IPS DF 6.9 (cell line): Measurements from ENCODE around the gene HHIPL1.

Source experiments
- DNase-seq: peaks from one replicate; pipeline ENCODE4 v3.0.0-alpha.2; 2013; ENCODE audit warnings: low read depth, low spot score
- H3K27ac ChIP-seq: one replicate; pipeline ENCODE4 v1.5.1; 2013; ENCODE audit warnings: low read length, control low read depth
- H3K27me3 ChIP-seq: 2 replicates; pipeline ENCODE4 v1.6.1; 2013; ENCODE audit warnings: mild to moderate bottlenecking, low read length; ENCODE audit not compliant: control insufficient read depth, insufficient read depth
- H3K36me3 ChIP-seq: 2 replicates; pipeline ENCODE4 v1.6.1; 2013; ENCODE audit warnings: low read length; ENCODE audit not compliant: control insufficient read depth, insufficient read depth
- H3K4me1 ChIP-seq: 2 replicates; pipeline ENCODE4 v1.6.1; 2013; ENCODE audit warnings: low read length; ENCODE audit not compliant: control insufficient read depth, insufficient read depth
- H3K4me3 ChIP-seq: 2 replicates; pipeline ENCODE4 v1.5.1; 2013; ENCODE audit warnings: mild to moderate bottlenecking, low read length
- H3K9me3 ChIP-seq: 2 replicates; pipeline ENCODE4 v1.6.1; 2013; ENCODE audit warnings: low read length, inconsistent platforms; ENCODE audit not compliant: control insufficient read depth, insufficient read depth
- whole genome bisulfite sequencing: extraction: QIAGEN DNeasy Blood & Tissue Kit; methylation state at CpG from one replicate; pipeline ENCODE4 v1.1.7; 2013; ENCODE audit warnings: mixed read lengths, missing lambda C conversion rate; ENCODE audit not compliant: insufficient read length, insufficient coverage; 5-methylcytosine and 5-hydroxymethylcytosine counted together

The HHIPL1 gene

DNA sequence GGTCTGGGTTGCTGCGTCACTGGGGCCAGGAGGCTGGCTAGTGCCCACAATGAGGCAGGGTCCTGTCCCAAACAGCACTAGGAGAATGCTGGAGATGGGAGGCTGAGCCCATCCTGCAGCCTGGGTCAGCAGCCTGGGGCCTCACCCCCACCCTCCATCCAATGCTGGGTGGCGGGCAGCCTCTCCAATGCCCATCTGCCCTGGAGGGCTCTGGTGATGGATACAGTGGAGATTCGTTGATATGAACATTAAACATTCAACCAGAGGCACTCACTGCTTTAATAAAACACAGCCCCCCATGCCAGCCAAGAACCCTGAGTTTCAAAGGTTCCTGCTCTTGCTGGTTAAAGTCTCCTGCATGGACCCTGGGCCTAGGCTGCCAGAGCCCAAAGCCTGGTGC, 19.5 kb upstream of the HHIPL1 start:
- DNase-seq, result no peak
- Histone ChIP-seq H3K27ac (no peak overlapping the region), H3K4me3 (no peak overlapping the region), H3K36me3 (no peaks in the 10 kb centered on the region), H3K27me3 (no peaks in the 10 kb centered on the region), H3K4me1 (peaks cover 3% of the 10 kb centered on the region; the same call in 1 of the 2 replicates), H3K9me3 (no peaks in the 10 kb centered on the region)
- no CpG with 5 or more reads among the region's 3 CpGs for WGBS

DNA sequence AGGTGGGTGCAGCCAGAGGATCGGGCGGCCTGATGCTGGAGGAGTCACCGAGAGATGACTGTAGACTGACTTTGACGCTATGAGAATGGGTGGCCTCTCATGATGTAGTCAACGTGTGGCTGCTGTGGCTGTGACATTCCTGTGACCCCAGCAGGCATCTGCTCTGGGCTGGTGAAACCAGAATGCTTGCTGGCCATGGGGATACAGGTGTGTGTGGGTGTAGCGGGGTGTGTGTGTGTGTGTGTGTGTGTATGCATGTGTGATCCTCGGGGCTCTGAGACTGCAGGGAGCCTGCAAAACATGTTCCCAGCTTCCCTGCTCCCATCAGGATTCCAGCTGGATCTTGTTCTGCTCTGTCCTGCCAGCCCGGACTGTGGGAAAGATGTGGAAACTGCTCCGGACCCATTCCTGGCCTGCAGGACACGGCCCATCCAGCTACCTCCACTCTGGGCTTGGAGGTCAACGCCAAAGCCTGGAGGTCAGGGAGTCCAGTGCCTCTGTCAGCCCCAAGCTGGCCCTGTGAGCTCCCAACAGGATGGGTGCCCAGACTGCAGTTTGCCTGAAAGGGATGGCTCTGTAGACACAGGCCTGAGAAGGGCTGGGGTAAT, 18.8 kb upstream of the HHIPL1 start:
- H3K4me1 ChIP-seq, result peaks cover 3% of the 10 kb centered on the region; the same call in 1 of the 2 replicates
- no peaks in the 10 kb centered on the region for H3K27me3 ChIP-seq
- no CpG with 5 or more reads among the region's 11 CpGs for WGBS
- H3K27ac ChIP-seq, result no peak overlapping the region
- no peak for DNase-seq
- no peak overlapping the region for H3K4me3 ChIP-seq
- H3K9me3 ChIP-seq, result no peaks in the 10 kb centered on the region
- H3K36me3 ChIP-seq, result no peaks in the 10 kb centered on the region

DNA sequence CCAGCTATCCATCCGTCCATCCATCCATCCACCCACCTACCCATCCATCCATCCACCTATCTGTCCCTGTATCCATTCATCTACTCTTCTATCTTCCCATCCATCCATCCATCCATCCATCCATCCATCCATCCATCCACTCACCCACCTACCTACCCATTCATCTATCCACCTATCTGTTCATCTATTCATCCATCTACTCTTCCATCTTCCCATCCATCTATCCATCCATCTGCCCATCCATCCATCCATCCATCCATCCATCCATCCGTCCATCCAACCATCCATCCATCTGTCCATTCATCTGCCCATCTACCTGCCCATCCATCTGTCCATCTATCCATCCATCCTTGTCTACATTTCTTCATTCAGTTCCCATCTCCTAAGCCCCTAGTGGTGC, 17.8 kb upstream of the HHIPL1 start:
- Histone ChIP-seq H3K36me3 (no peaks in the 10 kb centered on the region), H3K4me1 (peaks cover 3% of the 10 kb centered on the region; the same call in 1 of the 2 replicates), H3K9me3 (no peaks in the 10 kb centered on the region), H3K27ac (no peak overlapping the region), H3K27me3 (no peaks in the 10 kb centered on the region), H3K4me3 (no peak overlapping the region)
- WGBS, result no CpG with 5 or more reads among the region's 2 CpGs
- no peak for DNase-seq

DNA sequence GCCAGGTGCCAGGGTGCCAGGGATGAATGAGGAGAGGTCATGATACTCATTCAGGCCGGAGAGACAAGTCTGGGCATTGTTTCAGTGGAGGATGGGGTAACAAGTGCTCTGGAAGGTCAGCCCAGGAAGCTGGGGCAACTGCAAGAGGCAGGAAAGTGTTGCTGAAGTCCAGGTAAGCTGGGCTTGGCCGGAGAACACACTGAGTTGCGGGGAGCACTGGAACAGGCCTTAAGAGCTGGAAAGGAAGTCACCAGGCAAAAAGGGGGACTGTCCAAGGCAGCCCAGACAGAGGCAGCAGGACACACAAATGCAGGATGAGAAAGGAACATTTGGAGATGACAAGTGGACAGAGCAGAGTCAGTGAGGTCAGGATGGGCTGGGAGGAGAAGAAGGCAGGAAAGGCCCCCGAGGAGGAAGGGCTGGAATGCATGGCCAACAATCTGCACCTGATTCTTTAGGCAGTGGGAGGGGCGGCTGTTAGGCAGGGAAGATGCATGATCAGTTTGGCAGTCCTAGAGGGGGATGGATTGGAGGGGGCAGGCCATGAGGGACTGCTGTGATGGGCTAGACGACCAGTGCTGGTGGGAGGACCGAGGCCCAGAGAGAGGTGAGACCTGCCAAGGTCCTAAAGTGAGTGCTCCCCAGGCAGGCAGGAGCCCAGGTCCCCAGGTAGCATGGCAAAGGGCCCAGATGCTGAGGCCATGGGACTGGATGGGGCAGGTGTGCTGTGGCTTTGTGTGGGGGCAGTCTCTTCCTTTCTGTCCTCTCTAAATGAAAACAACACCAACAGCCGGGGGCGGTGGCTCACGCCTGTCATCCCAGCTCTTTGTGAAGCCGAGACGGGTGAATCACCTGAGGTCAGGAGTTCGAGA, 17.2 kb upstream of the HHIPL1 start:
- H3K36me3 ChIP-seq, result no peaks in the 10 kb centered on the region
- no peak for DNase-seq
- H3K9me3 ChIP-seq, result no peaks in the 10 kb centered on the region
- no CpG with 5 or more reads among the region's 13 CpGs for WGBS
- no peak overlapping the region for H3K27ac ChIP-seq
- H3K4me3 ChIP-seq, result no peak overlapping the region
- H3K4me1 ChIP-seq, result peaks cover 3% of the 10 kb centered on the region; the same call in 1 of the 2 replicates
- H3K27me3 ChIP-seq, result no peaks in the 10 kb centered on the region

DNA sequence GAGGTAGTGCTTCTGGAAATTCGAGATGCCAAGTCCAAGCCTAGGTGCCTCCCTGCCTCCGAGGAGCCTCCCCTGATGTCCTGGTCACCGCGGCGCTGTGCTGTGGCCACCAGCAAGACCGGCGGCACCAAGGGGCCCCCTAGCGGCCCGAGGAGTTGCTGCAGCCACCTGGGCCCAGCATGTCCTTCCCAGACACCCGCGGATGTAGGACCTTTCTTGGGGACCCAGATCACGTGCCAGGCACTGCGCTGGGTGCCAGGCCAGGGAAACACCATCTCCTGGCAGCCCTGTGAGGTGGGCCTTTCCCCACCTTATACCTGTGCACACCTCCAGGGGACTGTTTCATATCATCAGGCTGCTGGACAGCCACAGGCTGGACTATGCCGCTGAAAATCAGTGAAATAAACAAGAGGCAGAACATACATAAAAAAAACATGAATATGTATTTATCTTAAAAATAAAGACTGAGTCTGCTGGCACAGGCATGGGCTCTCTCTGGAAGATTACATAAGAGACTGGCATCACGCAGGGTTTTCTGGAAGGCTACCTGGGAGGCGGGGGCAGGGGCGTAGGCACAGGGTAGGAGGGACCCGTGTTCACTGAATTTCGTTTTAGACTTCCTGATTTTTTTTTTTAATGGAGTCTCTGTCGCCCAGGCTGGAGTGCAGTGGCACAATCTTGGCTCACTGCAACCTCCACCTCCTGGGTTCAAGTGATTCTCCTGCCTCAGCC, 15.9 kb upstream of the HHIPL1 start:
- DNase-seq, result no peak
- H3K36me3 ChIP-seq, result no peaks in the 10 kb centered on the region
- H3K4me3 ChIP-seq, result no peak overlapping the region
- peaks cover 3% of the 10 kb centered on the region; the same call in 1 of the 2 replicates for H3K4me1 ChIP-seq
- H3K27me3 ChIP-seq, result no peaks in the 10 kb centered on the region
- WGBS, result no CpG with 5 or more reads among the region's 20 CpGs
- H3K9me3 ChIP-seq, result no peaks in the 10 kb centered on the region
- no peak overlapping the region for H3K27ac ChIP-seq

DNA sequence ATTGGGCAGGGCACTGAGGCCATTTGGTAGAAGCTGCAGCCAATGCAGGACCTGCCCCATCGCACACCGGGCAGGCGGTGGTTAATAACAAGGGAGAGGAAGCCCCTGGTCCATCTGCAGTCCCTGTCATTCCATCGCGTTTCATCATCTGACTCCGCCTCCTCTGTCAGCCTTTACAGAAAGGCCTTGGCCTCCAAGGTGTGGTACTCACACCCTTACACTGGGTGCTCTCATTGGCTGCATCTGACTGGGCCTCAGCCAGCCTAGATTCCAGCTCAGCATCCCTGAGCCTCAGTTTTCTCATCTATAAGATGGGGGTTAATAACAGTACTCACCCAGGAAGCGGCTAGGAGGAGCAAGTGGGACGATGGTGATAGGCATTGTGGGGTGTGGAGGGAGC, 14.7 kb upstream of the HHIPL1 start:
- no peak overlapping the region for H3K27ac ChIP-seq
- no peaks in the 10 kb centered on the region for H3K36me3 ChIP-seq
- no peak for DNase-seq
- H3K9me3 ChIP-seq, result no peaks in the 10 kb centered on the region
- no peaks in the 10 kb centered on the region for H3K27me3 ChIP-seq
- H3K4me1 ChIP-seq, result peaks cover 1% of the 10 kb centered on the region; the same call in 1 of the 2 replicates
- WGBS, result no CpG with 5 or more reads among the region's 8 CpGs
- H3K4me3 ChIP-seq, result no peak overlapping the region

DNA sequence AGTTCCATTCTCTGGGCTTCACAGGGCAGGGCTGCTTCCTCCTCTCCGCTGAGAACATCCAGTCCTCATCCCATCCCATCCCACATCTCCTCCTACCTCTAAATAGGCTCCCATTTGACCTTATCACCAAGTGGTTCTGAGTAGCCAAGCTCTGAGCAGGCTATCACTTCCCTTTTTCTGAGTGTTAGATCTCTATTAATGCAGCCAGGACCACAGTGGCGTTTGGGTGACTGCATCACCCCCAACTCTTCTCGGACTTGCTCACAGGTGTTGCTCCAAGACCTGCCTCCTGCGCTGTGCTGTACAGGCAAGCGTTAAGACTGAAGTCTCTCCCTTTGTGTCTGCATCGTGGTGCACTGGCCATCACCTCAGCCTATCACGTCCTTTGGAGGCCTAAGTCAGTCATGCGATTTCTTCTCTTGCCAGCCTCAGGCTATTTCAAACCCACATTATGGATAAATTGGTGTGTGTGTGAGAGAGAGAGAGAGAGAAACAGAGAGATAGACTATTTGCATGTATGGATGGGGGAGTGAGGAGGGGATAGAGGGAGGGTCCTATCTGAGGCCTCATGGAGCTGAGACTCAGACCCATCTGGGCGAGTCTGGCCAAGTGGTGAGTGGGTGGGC, 12.4 kb upstream of the HHIPL1 start:
- no peak overlapping the region for H3K27ac ChIP-seq
- H3K27me3 ChIP-seq, result no peaks in the 10 kb centered on the region
- no peak for DNase-seq
- no peaks in the 10 kb centered on the region for H3K9me3 ChIP-seq
- H3K4me1 ChIP-seq, result peaks cover 1% of the 10 kb centered on the region; the same call in 1 of the 2 replicates
- H3K36me3 ChIP-seq, result no peaks in the 10 kb centered on the region
- H3K4me3 ChIP-seq, result no peak overlapping the region
- WGBS, result no CpG with 5 or more reads among the region's 9 CpGs

DNA sequence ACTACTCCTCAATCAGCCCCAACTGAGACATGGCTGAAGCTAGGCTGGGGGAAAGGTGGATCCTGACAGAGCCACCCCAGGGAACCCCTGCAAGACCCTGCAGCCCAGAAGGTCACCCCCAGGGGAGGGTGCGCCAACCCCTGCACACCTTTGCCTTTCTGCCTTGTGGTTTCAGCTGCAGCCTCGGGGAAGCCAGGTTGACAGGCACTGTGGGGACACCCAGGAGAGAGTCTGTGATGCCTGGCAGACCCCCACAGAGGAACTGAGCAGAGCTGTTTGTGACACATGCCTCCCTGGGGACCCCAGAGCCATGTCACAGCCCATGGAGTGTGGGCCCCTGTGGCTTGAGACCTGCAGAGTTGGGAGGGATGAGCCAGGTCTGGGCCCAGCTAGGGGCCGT, 11.8 kb upstream of the HHIPL1 start:
- no peaks in the 10 kb centered on the region for H3K9me3 ChIP-seq
- no CpG with 5 or more reads among the region's 3 CpGs for WGBS
- H3K27me3 ChIP-seq, result no peaks in the 10 kb centered on the region
- H3K36me3 ChIP-seq, result no peaks in the 10 kb centered on the region
- no peak overlapping the region for H3K4me3 ChIP-seq
- H3K4me1 ChIP-seq, result peaks cover 1% of the 10 kb centered on the region; the same call in 1 of the 2 replicates
- DNase-seq, result no peak
- H3K27ac ChIP-seq, result no peak overlapping the region

DNA sequence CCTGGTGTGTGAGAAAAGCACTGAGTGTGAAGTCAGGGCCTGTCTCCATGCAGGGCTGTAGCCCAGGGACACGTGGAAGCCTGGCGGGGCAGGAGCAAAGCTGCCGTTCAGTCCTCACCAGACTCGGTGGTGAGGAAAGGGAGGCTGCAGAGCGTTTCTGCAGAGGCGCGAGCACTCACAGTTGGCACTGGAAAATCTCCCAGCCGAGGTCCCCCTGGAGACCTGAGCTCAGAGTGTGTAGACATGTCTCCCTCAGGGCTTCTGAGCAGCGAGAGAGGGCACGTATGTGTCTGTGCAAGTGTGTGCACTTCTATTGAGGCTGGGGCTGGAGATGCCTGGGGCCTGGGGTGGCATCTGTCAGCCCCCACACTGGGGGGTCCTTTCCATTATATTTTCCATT, 11.0 kb upstream of the HHIPL1 start:
- Histone ChIP-seq H3K4me1 (peaks cover 1% of the 10 kb centered on the region; the same call in 1 of the 2 replicates), H3K4me3 (no peak overlapping the region), H3K36me3 (no peaks in the 10 kb centered on the region), H3K27ac (no peak overlapping the region), H3K27me3 (no peaks in the 10 kb centered on the region), H3K9me3 (no peaks in the 10 kb centered on the region)
- WGBS, result no CpG with 5 or more reads among the region's 10 CpGs
- no peak for DNase-seq

DNA sequence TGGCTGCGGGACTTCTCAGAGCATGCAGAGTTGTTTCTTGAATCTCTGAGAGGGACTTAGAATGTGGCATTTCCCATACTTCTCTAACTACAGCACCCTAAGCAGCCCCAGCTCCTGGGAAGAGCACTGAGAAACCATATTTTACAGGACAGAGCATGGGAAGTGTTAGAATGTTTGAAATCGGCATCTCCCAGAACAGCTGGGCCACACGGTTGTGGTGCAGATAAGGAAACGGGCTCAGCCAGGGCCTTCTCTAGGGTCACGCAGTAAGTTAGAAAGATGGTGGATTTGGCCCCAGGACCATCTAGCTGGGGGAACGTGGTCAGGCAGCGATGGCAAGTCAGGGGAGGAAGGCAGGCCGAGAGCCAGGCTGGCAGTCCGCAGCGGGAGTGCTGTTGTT, 10.5 kb upstream of the HHIPL1 start:
- no CpG with 5 or more reads among the region's 10 CpGs for WGBS
- Histone ChIP-seq H3K4me3 (no peak overlapping the region), H3K27me3 (no peaks in the 10 kb centered on the region), H3K36me3 (no peaks in the 10 kb centered on the region), H3K27ac (no peak overlapping the region), H3K9me3 (no peaks in the 10 kb centered on the region), H3K4me1 (no peaks in the 10 kb centered on the region)
- no peak for DNase-seq
